T-helper 1 cell treated with Interleukin-12 subunit alpha and Interleukin-12 subunit beta and Interleukin-4 antibody, amounts not matched to agents 30 ng/mL and 1 ng/mL, for 36 hours (primary cell): ENCODE data around the gene MOK. TPM values are rescaled to one million over a fixed set of nuclear protein-coding genes. Genes with fewer than 3 reads are reported as not detected.

Experiments used
- intact Hi-C: fragments of 100-400 bp; cut with micrococcal nuclease; formaldehyde crosslinking; loops from one replicate; pipeline ENCODE4 v1.15.1; 2024
- total RNA-seq: library from RNA; stranded (reverse); gene quantifications from 2 replicates; pipeline ENCODE4 v1.2.3, GENCODE V29; 2022

The MOK gene
- total RNA-seq, 1 donor from 2014 or later, result 2.3 TPM

DNA sequence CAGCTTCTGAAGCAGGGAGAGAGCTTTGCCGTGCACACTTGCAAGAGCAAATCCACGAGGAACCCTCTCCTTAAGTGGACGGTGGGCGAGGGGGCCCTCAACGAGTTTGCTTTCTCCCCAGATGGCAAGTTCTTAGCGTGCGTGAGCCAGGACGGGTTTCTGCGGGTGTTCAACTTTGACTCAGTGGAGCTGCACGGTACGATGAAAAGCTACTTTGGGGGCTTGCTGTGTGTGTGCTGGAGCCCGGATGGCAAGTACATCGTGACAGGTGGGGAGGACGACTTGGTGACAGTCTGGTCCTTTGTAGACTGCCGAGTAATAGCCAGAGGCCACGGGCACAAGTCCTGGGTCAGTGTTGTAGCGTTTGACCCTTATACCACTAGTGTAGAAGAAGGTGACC, 96.2 kb downstream of the MOK start:
- intact Hi-C loops, result no loop called here

GRCh38 chr14:102207831-102208365, 97.1 kb downstream of the MOK start:
- intact Hi-C loops, result no loop called here

GRCh38 chr14:102206918-102207317, 98.0 kb downstream of the MOK start:
- intact Hi-C loops, result no loop called here

GRCh38 chr14:102205560-102205959, 99.4 kb downstream of the MOK start:
- intact Hi-C loops, result no loop called here

GRCh38 chr14:102203382-102203781, 101.6 kb downstream of the MOK start:
- intact Hi-C loops, result no loop called here

DNA sequence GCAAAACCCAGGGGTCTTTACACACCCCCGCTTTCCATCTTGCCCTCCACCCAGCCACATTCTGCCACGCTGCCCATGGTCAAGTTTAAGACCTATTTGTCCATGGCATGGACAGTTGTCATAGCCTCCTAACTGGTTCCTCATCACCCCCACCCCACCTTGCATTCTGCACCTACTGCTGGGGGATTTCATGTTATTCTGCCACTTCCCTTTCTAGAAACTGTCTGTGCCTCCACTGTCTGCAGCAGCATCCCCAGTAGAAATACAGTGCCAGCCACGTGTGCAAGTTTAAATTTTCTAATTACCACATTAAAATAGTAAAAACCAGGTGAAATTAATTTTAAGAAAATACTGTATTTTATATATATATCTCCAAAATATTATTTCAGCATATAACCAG, 102.0 kb downstream of the MOK start:
- intact Hi-C loops, result no loop called here

DNA sequence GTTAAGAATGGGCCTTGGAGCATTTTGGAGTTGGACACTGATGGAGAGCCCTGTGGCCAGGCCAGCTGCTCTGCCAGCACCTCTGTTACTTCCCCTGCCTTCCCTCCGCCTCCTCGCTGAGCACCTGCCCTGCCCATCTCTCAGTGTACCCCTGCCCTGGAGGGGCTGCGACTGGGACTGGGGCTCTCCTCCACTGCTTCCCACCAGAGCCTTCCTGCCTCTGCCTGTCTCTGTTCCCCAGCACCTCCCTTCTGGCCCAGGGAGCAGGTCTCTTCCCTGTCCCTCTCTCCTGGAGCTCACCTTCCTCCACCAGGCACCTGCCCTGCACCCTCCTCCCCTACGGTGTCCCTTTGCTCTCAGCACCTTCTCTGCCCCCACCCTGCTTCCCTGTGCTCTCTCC, 103.2 kb downstream of the MOK start:
- intact Hi-C loops, result no loop called here

DNA sequence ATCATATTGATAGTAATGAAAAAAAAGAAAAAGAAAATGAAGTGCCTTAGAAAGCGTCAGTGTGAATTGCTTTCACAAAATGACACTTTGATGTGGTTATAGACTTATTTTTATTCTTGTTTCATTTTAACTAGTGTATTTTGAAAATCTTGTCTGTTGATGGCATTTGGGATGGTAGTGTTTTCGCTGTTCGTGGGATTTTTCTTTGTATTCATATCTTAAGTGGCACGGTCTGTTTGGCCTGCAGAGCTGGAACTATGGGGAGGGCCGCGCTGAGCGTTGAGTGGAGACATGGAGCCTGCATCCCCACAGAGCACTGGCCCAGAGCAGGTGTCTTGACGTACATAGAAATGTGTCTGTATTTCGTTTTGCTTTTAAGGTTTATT, 103.6 kb downstream of the MOK start:
- intact Hi-C loops, result no loop called here

DNA sequence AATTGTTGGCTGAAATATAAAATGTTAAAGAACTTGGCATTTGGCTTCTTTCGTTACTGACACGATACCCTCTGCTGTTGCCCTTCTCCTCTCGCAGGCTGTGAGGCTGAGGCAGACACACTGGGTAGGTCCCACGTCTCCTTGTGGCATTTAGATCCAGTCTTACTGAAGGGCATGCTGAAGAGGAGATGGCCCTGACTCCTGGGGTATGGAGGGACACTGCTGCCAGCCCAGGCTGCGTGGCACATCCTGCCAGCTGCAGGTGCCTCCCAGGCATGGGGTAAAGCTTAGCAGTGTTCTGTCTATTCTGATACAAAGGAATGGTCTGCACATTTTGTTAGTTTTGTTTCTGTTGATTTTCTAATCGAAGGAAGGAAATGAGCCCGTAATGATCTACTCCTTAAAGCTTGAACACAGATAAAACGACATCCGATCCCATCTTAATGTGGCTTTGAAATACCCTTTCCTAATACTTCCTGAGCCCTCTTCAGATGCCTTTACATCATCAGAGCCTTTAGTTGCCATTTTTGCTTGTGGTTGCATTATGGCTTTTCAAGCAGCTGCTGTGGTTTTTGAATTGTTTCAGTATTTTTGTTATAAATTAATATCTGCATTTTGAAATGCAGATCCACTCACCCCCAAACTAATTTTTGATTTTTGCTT, 104.1 kb downstream of the MOK start:
- intact Hi-C loops, result no loop called here

DNA sequence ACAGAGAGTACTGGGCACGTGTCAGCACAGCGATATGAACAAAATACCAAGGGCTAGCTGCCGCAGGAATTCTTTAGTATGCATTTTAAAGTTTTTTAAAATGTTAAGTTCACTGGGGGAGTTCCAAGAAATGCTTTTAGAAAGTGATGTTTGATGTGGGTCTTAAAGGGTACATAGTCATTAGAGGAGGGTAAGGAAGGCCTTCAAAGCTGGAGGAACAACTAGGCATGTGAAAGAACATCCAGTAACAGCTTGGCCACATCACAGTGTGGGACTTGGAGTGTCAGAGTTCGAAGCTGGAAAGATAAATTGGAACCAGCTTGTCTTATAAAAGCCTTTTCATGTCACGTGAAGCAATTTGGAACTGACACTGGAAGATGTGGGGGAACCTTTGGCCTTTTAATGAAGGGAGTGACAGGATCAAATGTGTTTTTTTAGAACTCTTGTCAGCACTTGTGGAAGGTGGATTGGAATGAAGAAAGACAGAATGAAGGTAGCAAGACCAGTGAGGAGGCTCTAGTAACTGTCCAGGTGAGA, 107.6 kb downstream of the MOK start:
- intact Hi-C loops, result no loop called here

GRCh38 chr14:102196902-102197230, 108.1 kb downstream of the MOK start:
- intact Hi-C loops, result no loop called here

DNA sequence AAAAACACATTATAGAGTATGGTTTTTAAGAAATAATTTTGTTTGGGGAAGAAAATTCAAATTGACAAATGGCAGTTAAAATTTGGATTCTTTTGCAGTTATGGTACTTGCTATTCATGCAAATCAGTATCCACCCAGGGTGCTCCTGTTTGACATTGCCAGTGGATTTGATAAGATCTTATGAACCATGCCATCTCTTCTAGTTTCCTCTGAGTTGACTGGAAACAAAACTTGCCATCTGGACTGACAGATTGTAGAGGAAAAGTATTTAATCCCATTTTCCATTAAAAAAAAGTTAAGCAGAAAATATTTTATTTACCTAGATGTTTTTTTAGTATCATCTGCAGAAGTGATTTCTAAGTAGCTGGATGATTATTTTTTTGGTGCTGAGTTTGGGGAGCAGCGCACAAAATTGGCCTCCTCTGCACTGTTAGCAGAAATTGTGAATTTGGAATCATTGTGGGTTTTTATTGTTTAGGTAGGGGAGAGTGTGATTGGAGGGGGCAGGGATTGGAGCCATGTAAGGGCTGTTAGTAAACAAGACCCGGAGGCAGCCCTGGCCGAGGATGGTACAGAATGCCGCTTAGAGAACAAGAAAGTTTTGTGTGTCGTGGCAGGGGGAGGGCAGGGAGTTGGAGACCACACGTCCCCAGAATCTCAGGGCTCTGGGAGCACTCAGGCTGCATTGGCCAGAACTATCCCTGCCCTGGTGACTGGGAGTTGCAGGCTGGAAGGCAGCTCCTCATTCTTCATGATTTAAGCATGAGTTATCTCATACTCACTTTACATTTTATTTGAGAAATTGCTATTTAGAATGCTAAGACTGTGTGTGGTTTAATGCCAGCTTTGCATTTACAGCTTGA, 108.7 kb downstream of the MOK start:
- intact Hi-C loops, result no loop called here

GRCh38 chr14:102195446-102195845, 109.5 kb downstream of the MOK start:
- intact Hi-C loops, result no loop called here

DNA sequence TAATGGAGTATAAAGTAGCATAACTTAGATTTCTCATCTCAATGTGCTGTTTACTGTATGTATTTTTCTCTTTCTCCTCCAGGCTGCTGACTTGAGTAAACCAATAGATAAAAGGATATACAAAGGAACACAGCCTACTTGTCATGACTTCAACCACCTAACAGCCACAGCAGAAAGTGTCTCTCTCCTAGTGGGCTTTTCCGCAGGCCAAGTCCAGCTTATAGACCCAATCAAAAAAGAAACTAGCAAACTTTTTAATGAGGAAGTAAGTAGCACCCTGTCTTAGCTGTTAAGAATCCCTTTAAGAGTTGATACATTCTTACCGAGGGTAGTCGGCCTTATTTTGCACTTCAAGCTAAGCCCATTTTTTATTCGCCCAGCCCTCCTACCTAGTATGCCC, 110.1 kb downstream of the MOK start:
- intact Hi-C loops, result no loop called here

- intact Hi-C loops, result no loop called here
Measured at GRCh38 chr14:102192840-102193502, 112.0 kb downstream of the MOK start.

GRCh38 chr14:102189874-102190273, 115.1 kb downstream of the MOK start:
- intact Hi-C loops, result no loop called here

GRCh38 chr14:102188187-102188586, 116.8 kb downstream of the MOK start:
- intact Hi-C loops, result no loop called here

DNA sequence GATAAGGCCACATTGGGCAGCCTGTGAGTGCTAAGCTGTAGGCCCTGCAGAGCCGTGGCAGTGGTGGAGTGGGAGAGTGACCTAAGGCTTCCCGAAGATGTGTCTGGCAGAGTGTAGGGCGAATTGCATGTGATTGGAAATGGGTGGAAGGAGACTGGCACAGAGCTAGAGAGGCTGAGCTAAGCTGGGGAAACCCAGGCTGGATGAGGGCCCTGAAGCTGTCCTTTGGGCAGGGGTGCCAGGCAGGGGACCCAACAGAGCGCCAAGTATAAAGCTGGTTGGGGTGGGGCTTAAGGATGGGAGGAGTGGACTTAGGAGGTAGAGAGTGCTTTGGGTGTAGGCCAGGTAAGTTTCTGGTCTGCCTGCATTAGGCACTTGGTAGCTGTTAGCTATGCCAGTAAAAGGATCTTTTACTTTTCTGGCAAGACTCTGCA, 117.4 kb downstream of the MOK start:
- intact Hi-C loops, result no loop called here

GRCh38 chr14:102187044-102187443, 117.9 kb downstream of the MOK start:
- intact Hi-C loops, result no loop called here

GRCh38 chr14:102185360-102185759, 119.6 kb downstream of the MOK start:
- intact Hi-C loops, result no loop called here

DNA sequence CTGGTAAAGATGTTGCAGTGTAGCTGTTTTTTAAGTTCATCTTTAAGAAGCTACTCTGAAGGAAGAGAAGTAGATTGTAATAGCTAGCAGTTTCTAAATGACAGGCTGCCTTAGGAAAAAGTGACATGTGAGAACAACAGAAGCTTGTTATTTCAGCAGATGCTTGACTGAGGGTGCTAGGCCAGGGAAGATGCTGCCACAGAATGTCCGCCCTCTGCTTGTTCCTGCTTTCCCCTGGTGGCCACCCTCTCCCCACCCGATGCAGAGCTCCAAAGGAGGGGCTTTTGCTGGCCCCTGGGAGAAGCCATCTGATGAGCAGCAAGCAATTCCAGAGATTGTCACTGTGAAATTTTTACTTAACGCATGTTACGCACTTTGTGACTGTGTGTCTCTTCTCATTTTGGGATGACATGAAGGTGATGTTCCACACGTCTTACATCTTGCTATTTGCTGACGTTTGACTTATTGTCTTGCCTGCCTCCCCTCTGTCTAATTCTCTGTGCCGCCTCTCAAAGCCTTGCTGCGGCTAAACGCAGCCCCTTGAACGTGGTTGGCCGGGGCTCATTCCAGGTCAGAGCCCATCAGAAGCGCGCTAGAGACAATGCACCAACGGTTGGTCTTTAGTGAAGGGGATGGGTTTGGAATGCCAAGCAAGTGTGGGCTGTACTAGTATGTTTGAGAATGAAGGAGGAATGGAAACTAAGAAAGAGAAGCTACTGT, 120.5 kb downstream of the MOK start:
- intact Hi-C loops, result no loop called here
